Mesenchymal stem cell (in vitro differentiated cells and primary cell): ENCODE results near the gene SMG1.
"Not testable (repeated sequence)": the region's sequence is repeated elsewhere in the genome, so short reads cannot be mapped to it uniquely, and the experiment has no call there.

ENCODE experiments used
- DNase-seq: peaks from one replicate; pipeline ENCODE4 v3.0.0-alpha.2; 2013
- H2AFZ ChIP-seq: one replicate; pipeline ENCODE4 v1.6.1; 2013; ENCODE audit warnings: low read depth, mild to moderate bottlenecking, control low read depth, inconsistent platforms, low read length, moderate library complexity
- H2AK5ac ChIP-seq: 2 replicates; pipeline ENCODE4 v1.6.1; 2013; ENCODE audit warnings: low read length, moderate library complexity, mild to moderate bottlenecking, inconsistent platforms; ENCODE audit not compliant: severe bottlenecking
- H2BK120ac ChIP-seq: one replicate; pipeline ENCODE4 v1.6.1; 2013; ENCODE audit warnings: low read depth, mild to moderate bottlenecking, inconsistent platforms, low read length, moderate library complexity
- H2BK12ac ChIP-seq, 2 experiments: one replicate each; pipeline ENCODE4 v1.6.1; 2013; ENCODE audit warnings: inconsistent platforms in 2 of 2, low read length in 2 of 2, mild to moderate bottlenecking in 2 of 2, moderate library complexity in 2 of 2, control low read depth in 1 of 2
- H2BK15ac ChIP-seq: one replicate; pipeline ENCODE4 v1.6.1; 2013; ENCODE audit warnings: mild to moderate bottlenecking, low read depth, inconsistent platforms; ENCODE audit not compliant: poor library complexity, severe bottlenecking
- H2BK5ac ChIP-seq: 2 replicates; pipeline ENCODE4 v1.6.1; 2013; ENCODE audit warnings: low read depth, mild to moderate bottlenecking, low read length, control low read depth, inconsistent platforms; ENCODE audit not compliant: poor library complexity, severe bottlenecking
- H3K14ac ChIP-seq, 2 experiments: one replicate each; pipeline ENCODE4 v1.6.1; 2013; ENCODE audit warnings: inconsistent platforms in 2 of 2, low read length in 2 of 2, control low read depth in 1 of 2, mild to moderate bottlenecking in 1 of 2, moderate library complexity in 1 of 2
- H3K18ac ChIP-seq, 2 experiments: one replicate each; pipeline ENCODE4 v1.6.1; 2013; ENCODE audit warnings: inconsistent platforms in 2 of 2, low read length in 2 of 2, control low read depth in 1 of 2, low read depth in 1 of 2, mild to moderate bottlenecking in 1 of 2
- H3K23ac ChIP-seq, 2 experiments: one replicate each; pipeline ENCODE4 v1.6.1; 2013; ENCODE audit warnings: inconsistent platforms in 2 of 2, low read length in 2 of 2, mild to moderate bottlenecking in 2 of 2, moderate library complexity in 2 of 2, control low read depth in 1 of 2
- H3K27ac ChIP-seq: 2 replicates; pipeline ENCODE4 v1.5.1; 2013; ENCODE audit warnings: mild to moderate bottlenecking, moderate library complexity, low read length, control low read depth, inconsistent platforms; ENCODE audit not compliant: poor library complexity, severe bottlenecking
- H3K27me3 ChIP-seq, 2 experiments: 2 replicates each; pipeline versions ENCODE4 v1.6.1 to v1.7.0; 2013; ENCODE audit warnings: low read length in 2 of 2, mild to moderate bottlenecking in 2 of 2, moderate library complexity in 2 of 2, control low read depth in 1 of 2, inconsistent platforms in 1 of 2; ENCODE audit not compliant: control insufficient read depth in 1 of 2, insufficient read depth in 1 of 2
- H3K36me3 ChIP-seq, 2 experiments: 2 replicates each; pipeline versions ENCODE4 v1.6.1 to v1.7.0; 2013; ENCODE audit warnings: low read length in 2 of 2, control low read depth in 1 of 2, inconsistent platforms in 1 of 2, low read depth in 1 of 2, mild to moderate bottlenecking in 1 of 2; ENCODE audit not compliant: insufficient read depth in 2 of 2, control insufficient read depth in 1 of 2
- H3K4ac ChIP-seq, 2 experiments: one replicate each; pipeline ENCODE4 v1.6.1; 2013; ENCODE audit warnings: inconsistent platforms in 2 of 2, low read length in 2 of 2, mild to moderate bottlenecking in 2 of 2, moderate library complexity in 2 of 2, control low read depth in 1 of 2, low read depth in 1 of 2
- H3K4me1 ChIP-seq: 2 replicates; pipeline ENCODE4 v1.6.1; 2013; ENCODE audit warnings: low read depth, low read length, control low read depth; ENCODE audit not compliant: control insufficient read depth, insufficient read depth
- H3K4me2 ChIP-seq: 2 replicates; pipeline ENCODE4 v1.6.1; 2013; ENCODE audit warnings: low read length, mild to moderate bottlenecking, inconsistent platforms; ENCODE audit not compliant: poor library complexity, severe bottlenecking
- H3K4me3 ChIP-seq, 2 experiments: 2 replicates each; pipeline versions ENCODE4 v1.5.1 to v1.7.0; 2013; ENCODE audit warnings: low read length in 2 of 2, mild to moderate bottlenecking in 2 of 2, control low read depth in 1 of 2, low read depth in 1 of 2; ENCODE audit not compliant: insufficient read depth in 1 of 2
- H3K79me1 ChIP-seq: replicated peaks from 2 replicates; pipeline ENCODE4 v1.6.1; 2013; ENCODE audit warnings: mild to moderate bottlenecking, control low read depth, low read length, inconsistent platforms; ENCODE audit not compliant: poor library complexity, severe bottlenecking
- H3K9ac ChIP-seq: 2 replicates; pipeline ENCODE4 v1.7.0; 2013; ENCODE audit warnings: mild to moderate bottlenecking, low read length, moderate library complexity
- H3K9me3 ChIP-seq: 2 replicates; pipeline ENCODE4 v1.7.0; 2013; ENCODE audit warnings: mild to moderate bottlenecking, low read length; ENCODE audit not compliant: control insufficient read depth
- H4K8ac ChIP-seq: one replicate; pipeline ENCODE4 v1.6.1; 2013; ENCODE audit warnings: inconsistent platforms, mild to moderate bottlenecking, low read length, moderate library complexity
- H4K91ac ChIP-seq: one replicate; pipeline ENCODE4 v1.6.1; 2013; ENCODE audit warnings: mild to moderate bottlenecking, low read length, inconsistent platforms
- WGBS: methylation state at CpG from one replicate; pipeline ENCODE4 v1.1.7; 2013; ENCODE audit warnings: mixed read lengths; 5-methylcytosine and 5-hydroxymethylcytosine counted together

SMG1 gene

GRCh38 chr16:18759598-18760520 is 166.3 kb downstream of the SMG1 start:
- H3K9ac ChIP-seq, H3K27ac ChIP-seq, H3K14ac ChIP-seq, H2BK5ac ChIP-seq, H3K4me3 ChIP-seq, H3K27me3 ChIP-seq, H2BK12ac ChIP-seq, H3K4me1 ChIP-seq, H3K4ac ChIP-seq, H2AK5ac ChIP-seq, H3K36me3 ChIP-seq, H2AFZ ChIP-seq, H2BK15ac ChIP-seq, H2BK120ac ChIP-seq, H3K18ac ChIP-seq, H3K9me3 ChIP-seq, H3K23ac ChIP-seq, H4K91ac ChIP-seq, H4K8ac ChIP-seq, H3K79me1 ChIP-seq, H3K4me2 ChIP-seq: not testable (repeated sequence)
- 17% methylated on average over 9 of the region's 21 CpGs for WGBS
- DNase-seq: peak; percentile 3

- H2BK15ac ChIP-seq, H2BK5ac ChIP-seq, H3K9ac ChIP-seq, H3K36me3 ChIP-seq, H3K4me3 ChIP-seq, H3K27ac ChIP-seq, H3K23ac ChIP-seq, H3K18ac ChIP-seq, H3K4me2 ChIP-seq, H2AK5ac ChIP-seq, H2AFZ ChIP-seq, H2BK120ac ChIP-seq, H3K4me1 ChIP-seq, H4K8ac ChIP-seq, H3K14ac ChIP-seq, H3K9me3 ChIP-seq, H2BK12ac ChIP-seq, DNase-seq, H3K27me3 ChIP-seq, H3K4ac ChIP-seq, H3K79me1 ChIP-seq, H4K91ac ChIP-seq: not testable (repeated sequence)
- no CpG with 5 or more reads among the region's 10 CpGs for WGBS
These were observed 168.1 kb downstream of the SMG1 start for GRCh38 chr16:18757960-18758660.

- not testable (repeated sequence) for DNase-seq, H3K18ac ChIP-seq, H2BK12ac ChIP-seq, H3K23ac ChIP-seq, H3K9ac ChIP-seq, H3K9me3 ChIP-seq, H3K79me1 ChIP-seq, H3K27ac ChIP-seq, H2BK15ac ChIP-seq, H4K91ac ChIP-seq, H3K27me3 ChIP-seq, H2BK120ac ChIP-seq, H2AFZ ChIP-seq, H2BK5ac ChIP-seq, H3K4me1 ChIP-seq, H2AK5ac ChIP-seq, H3K36me3 ChIP-seq, H3K4me2 ChIP-seq, H3K14ac ChIP-seq, H4K8ac ChIP-seq, H3K4me3 ChIP-seq, H3K4ac ChIP-seq
- 76% methylated on average over 7 of the region's 9 CpGs for WGBS
These were observed 169.6 kb downstream of the SMG1 start for GRCh38 chr16:18756639-18757038.
